Measurements from ENCODE around the gene KCNJ1. TPM values are rescaled to one million over a fixed set of nuclear protein-coding genes. Genes with fewer than 3 reads are reported as not detected.
A peak's percentile ranks its signal among the peaks of the same experiment; 100 is the strongest.

The KCNJ1 gene
- total RNA-seq, 2 donors from 2014 or later: not detected

- Histone ChIP-seq H3K4me3 (no peak overlapping the region), H3K36me3 (replicated peaks in 1 of 2; ENCODE audit: insufficient read depth in 1 of 2, low read depth in 2 of 2) (no peaks in the 10 kb centered on the region), H3K4me1 (peaks cover 25% of the 10 kb centered on the region), H3K27me3 (no peaks in the 10 kb centered on the region), H3K27ac (peak overlapping the region in 3 of 4 donors; percentile 14 to 62 (median 60)), H3K9me3 (no peaks in the 10 kb centered on the region)
- peak in 3 of 4 donors; percentile 38 to 56 (median 53) for DNase-seq
- ATAC-seq: peak; percentile 76
- intact Hi-C loops (cut with DNase I): no loop called here
- 27 to 28% methylated on average over 16 of the region's 16 CpGs for WGBS, 2 donors
- TF ChIP-seq CTCF (IDR thresholded peaks at IDR 0.05): no peak
- no peak for TF ChIP-seq POLR2A (IDR thresholded peaks at IDR 0.05)
Observed at GRCh38 chr11:128835741-128836430, 31.2 kb downstream of the KCNJ1 start.

DNA sequence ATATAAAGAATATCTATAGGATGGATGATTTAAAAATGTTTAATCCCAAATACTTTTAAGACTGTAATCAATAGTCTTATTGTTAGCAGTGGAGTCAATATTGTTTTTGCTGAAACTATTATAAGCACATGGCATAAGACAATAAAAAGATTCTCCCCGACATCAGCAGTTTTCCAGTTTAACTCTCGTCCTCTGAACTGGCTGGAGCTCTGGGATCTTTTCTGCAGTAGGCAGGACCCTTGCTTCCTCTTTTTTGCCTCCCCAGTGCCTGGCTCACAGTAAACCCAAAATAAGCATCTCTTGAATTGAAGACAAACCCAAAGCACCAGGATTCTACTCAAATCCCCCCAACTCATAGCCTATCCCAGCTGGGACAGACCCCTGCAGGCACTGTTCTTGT is 32.9 kb downstream of the KCNJ1 start:
- Histone ChIP-seq H3K4me1 (peaks cover 19% of the 10 kb centered on the region), H3K36me3 (replicated peaks in 1 of 2; ENCODE audit: insufficient read depth in 1 of 2, low read depth in 2 of 2) (no peaks in the 10 kb centered on the region), H3K9me3 (no peaks in the 10 kb centered on the region), H3K4me3 (no peak overlapping the region), H3K27me3 (no peaks in the 10 kb centered on the region), H3K27ac (no peak overlapping the region)
- 86 to 89% methylated on average over 2 of the region's 2 CpGs for WGBS, 2 donors
- intact Hi-C loops (cut with DNase I): no loop called here
- TF ChIP-seq POLR2A (IDR thresholded peaks at IDR 0.05) (no peak), CTCF (IDR thresholded peaks at IDR 0.05) (no peak)
- ATAC-seq (no peak), DNase-seq (no peak)

DNA sequence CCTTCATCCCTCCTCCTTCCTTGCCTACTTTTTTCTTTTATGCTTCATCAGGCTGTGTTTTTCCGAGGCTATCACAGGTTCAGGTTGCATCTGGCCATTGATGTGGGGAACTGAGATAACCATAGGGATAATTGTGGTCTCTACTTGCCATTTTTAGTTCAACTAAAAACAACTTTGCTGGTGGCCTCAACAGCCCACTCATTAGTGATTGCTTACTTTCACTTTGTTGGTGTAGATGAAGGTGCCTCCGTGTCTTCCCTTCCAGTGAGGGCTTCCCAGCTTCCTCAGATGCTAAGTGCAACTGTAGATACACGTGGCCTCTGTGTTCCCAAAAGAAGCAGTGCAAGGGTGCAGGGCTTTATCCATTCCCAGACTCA is 35.0 kb downstream of the KCNJ1 start:
- H3K4me1 ChIP-seq: peaks cover 19% of the 10 kb centered on the region
- no peak overlapping the region for H3K4me3 ChIP-seq
- H3K27me3 ChIP-seq: no peaks in the 10 kb centered on the region
- H3K36me3 ChIP-seq (replicated peaks in 1 of 2; ENCODE audit: insufficient read depth in 1 of 2, low read depth in 2 of 2): no peaks in the 10 kb centered on the region
- no peaks in the 10 kb centered on the region for H3K9me3 ChIP-seq
- DNase-seq (no peak), ATAC-seq (no peak)
- TF ChIP-seq CTCF (IDR thresholded peaks at IDR 0.05) (no peak), POLR2A (IDR thresholded peaks at IDR 0.05) (no peak)
- 61 to 62% methylated on average over 3 of the region's 3 CpGs for WGBS, 2 donors
- intact Hi-C loops (cut with DNase I): no loop called here
- no peak overlapping the region for H3K27ac ChIP-seq

GRCh38 chr11:128831174-128832120 is 35.6 kb downstream of the KCNJ1 start:
- Histone ChIP-seq H3K9me3 (no peaks in the 10 kb centered on the region), H3K36me3 (replicated peaks in 1 of 2; ENCODE audit: insufficient read depth in 1 of 2, low read depth in 2 of 2) (no peaks in the 10 kb centered on the region), H3K27ac (peak overlapping the region in 2 of 4 donors; percentile 26 to 66), H3K4me1 (peaks cover 19% of the 10 kb centered on the region), H3K27me3 (no peaks in the 10 kb centered on the region), H3K4me3 (no peak overlapping the region)
- ATAC-seq (peak; percentile 85), DNase-seq (peak; percentile 84 to 87 (median 84))
- intact Hi-C loops (cut with DNase I): no loop called here
- TF ChIP-seq POLR2A (IDR thresholded peaks at IDR 0.05) (no peak), CTCF (IDR thresholded peaks at IDR 0.05) (peak; percentile 77 to 94 (median 82))
- 17 to 21% methylated on average over 14 of the region's 14 CpGs for WGBS, 2 donors
